Caco-2 (cell line): ENCODE measurements around the gene MIEN1. TPM values are rescaled to one million over a fixed set of nuclear protein-coding genes. Genes with fewer than 3 reads are reported as not detected.

Source experiments
- BruUV-seq: library from RNA; stranded (reverse); fragments of 400-500 nt; replicated peaks from 2 replicates; lab custom pipeline; 2021; lab: Mats Ljungman, UMichigan
- CTCF ChIA-PET: fragments of 300-600 bp; sonication (Branson Sonifier 250); formaldehyde crosslinking; loops from one replicate; lab custom pipeline; 2022; ENCODE audit warnings: antibody characterized with exemption; lab: Charles Lee
- POLR2A ChIA-PET: fragments of 300-600 bp; sonication (Branson Sonifier 250); formaldehyde crosslinking; loops from one replicate; lab custom pipeline; 2022; ENCODE audit warnings: antibody characterized with exemption; lab: Charles Lee
- DNase-seq, 2 experiments: peaks; one replicate each; pipeline versions ENCODE4 v3.0.0 to v3.0.0-alpha.2; 2020 to 2022
- H3K27me3 ChIP-seq: replicated peaks from 2 replicates; pipeline ENCODE4 v1.6.0; 2011; ENCODE audit warnings: low read length; ENCODE audit not compliant: control insufficient read depth, insufficient read depth
- H3K36me3 ChIP-seq: 2 replicates; pipeline ENCODE4 v1.5.1; 2011; ENCODE audit warnings: low read length; ENCODE audit not compliant: control insufficient read depth, insufficient read depth
- H3K4me1 ChIP-seq: fragments of 250-450 bp; sonication (Bioruptor Pico); 2 replicates; pipeline ENCODE4 v1.5.1; 2020; ENCODE audit warnings: mild to moderate bottlenecking
- H3K4me3 ChIP-seq: 2 replicates; pipeline ENCODE4 v1.5.1; 2011; ENCODE audit warnings: low read depth, mild to moderate bottlenecking, control low read depth, low read length
- H3K9me3 ChIP-seq: fragments of 250-450 bp; sonication (Bioruptor Pico); 2 replicates; pipeline ENCODE4 v1.5.1; 2020; ENCODE audit warnings: mild to moderate bottlenecking, moderate library complexity
- H3K27ac Mint-ChIP-seq: one replicate; pipeline ENCODE4 v1.8.0; 2022; ENCODE audit warnings: mixed read lengths; ENCODE audit not compliant: unreplicated experiment
- H3K27me3 Mint-ChIP-seq: one replicate; pipeline ENCODE4 v1.8.0; 2022; ENCODE audit warnings: mixed read lengths; ENCODE audit not compliant: insufficient read depth, unreplicated experiment
- H3K36me3 Mint-ChIP-seq: one replicate; pipeline ENCODE4 v1.8.0; 2022; ENCODE audit warnings: mild to moderate bottlenecking, mixed read lengths; ENCODE audit not compliant: insufficient read depth, unreplicated experiment
- H3K4me1 Mint-ChIP-seq: one replicate; pipeline ENCODE4 v1.8.0; 2022; ENCODE audit warnings: low read depth, mixed read lengths; ENCODE audit not compliant: unreplicated experiment
- H3K4me3 Mint-ChIP-seq: one replicate; pipeline ENCODE4 v1.8.0; 2022; ENCODE audit warnings: mild to moderate bottlenecking, moderate library complexity, mixed read lengths; ENCODE audit not compliant: unreplicated experiment
- H3K9me3 Mint-ChIP-seq: one replicate; pipeline ENCODE4 v1.8.0; 2022; ENCODE audit warnings: mixed read lengths; ENCODE audit not compliant: unreplicated experiment
- intact Hi-C: fragments of 100-400 bp; cut with micrococcal nuclease; formaldehyde crosslinking; loops from one replicate; pipeline ENCODE4 v1.10.0; 2022; ENCODE audit not compliant: unreplicated experiment
- total RNA-seq: library from RNA; stranded (reverse); gene quantifications from 2 replicates; pipeline ENCODE4 v1.2.3, GENCODE V29; 2022
- TF ChIP-seq, protein P1 (sequence below), 2 experiments: fragments of 200-600 bp in 1 of 2; IDR thresholded peaks; 1 replicate in 1 of 2; 2 replicates in 1 of 2; pipeline versions ENCODE4 v1.5.1 to v1.8.0; 2011 to 2022; ENCODE audit warnings: antibody characterized with exemption in 1 of 2, control low read depth in 1 of 2, inconsistent platforms in 1 of 2, low read depth in 1 of 2, low read length in 1 of 2, mild to moderate bottlenecking in 1 of 2, moderate library complexity in 1 of 2; ENCODE audit not compliant: insufficient read depth in 1 of 2, severe bottlenecking in 1 of 2, unreplicated experiment in 1 of 2

MIEN1 gene
- total RNA-seq, 1 experiment from 2014 or later: 42.9 TPM

DNA sequence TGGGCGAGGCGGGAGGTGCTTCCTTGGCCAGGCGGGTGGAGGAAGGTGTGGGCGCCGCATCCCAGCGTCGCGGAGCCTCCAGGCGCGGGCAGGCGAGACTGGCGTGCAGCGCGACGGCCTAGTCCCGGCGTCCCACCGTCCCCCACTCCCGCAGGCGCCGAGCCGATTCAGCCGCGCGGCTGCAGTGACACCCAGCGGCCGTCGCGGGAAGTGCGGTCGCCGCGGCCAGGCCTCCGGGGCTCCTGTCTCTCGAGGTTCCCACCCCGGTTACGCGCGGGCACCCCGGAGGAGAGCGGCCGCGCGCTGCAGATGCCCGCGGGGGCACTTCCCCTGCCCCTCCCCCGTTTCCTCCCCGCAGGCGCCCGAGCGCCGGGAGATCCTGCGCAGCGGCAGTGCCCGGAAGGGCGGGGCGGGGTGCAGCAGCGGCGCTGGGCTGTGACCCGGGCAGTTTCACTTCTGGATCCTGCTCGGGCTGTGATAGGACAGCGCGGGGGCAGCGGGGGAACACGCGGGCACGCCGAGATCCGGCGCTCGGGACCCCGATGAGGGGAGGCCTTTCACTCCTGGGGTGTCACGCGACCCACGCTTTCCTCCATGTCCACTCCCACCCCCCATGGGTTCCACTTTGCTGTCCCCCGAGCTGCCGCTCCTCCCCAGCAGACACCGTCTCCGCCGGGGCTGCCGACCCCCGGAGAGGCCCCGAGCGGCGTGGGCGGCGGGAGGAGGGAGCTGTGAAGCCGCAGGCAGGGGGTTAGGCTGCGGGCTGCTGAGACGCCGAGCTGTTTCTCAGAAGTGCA, 24.0 kb upstream of the MIEN1 start:
- TF ChIP-seq, protein P1, sequence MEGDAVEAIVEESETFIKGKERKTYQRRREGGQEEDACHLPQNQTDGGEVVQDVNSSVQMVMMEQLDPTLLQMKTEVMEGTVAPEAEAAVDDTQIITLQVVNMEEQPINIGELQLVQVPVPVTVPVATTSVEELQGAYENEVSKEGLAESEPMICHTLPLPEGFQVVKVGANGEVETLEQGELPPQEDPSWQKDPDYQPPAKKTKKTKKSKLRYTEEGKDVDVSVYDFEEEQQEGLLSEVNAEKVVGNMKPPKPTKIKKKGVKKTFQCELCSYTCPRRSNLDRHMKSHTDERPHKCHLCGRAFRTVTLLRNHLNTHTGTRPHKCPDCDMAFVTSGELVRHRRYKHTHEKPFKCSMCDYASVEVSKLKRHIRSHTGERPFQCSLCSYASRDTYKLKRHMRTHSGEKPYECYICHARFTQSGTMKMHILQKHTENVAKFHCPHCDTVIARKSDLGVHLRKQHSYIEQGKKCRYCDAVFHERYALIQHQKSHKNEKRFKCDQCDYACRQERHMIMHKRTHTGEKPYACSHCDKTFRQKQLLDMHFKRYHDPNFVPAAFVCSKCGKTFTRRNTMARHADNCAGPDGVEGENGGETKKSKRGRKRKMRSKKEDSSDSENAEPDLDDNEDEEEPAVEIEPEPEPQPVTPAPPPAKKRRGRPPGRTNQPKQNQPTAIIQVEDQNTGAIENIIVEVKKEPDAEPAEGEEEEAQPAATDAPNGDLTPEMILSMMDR (IDR thresholded peaks at IDR 0.05; ENCODE audit: insufficient read depth in 1 of 2, low read depth in 1 of 2, low read length in 1 of 2, severe bottlenecking in 1 of 2, unreplicated experiment in 1 of 2): peak; percentile 84 to 99
- no TSS peak for BruUV-seq
- Mint-ChIP-seq H3K27ac (peak overlapping the region; percentile 57), H3K36me3 (no peaks in the 10 kb centered on the region), H3K9me3 (no peaks in the 10 kb centered on the region), H3K4me3 (peak overlapping the region; percentile 71), H3K27me3 (peaks cover 4% of the 10 kb centered on the region), H3K4me1 (peaks cover 8% of the 10 kb centered on the region)
- CTCF ChIA-PET: interaction anchor here (1.0 to 2.4 kb wide), 8 partner anchors 10 to 228 kb away, joined by 3 to 15 read pairs (median 5); partner anchors contain the start of genes MIEN1 and PGAP3
- POLR2A ChIA-PET: interaction anchor here (0.7 to 1.8 kb wide), 5 partner anchors 15 to 217 kb away, joined by 3 to 12 read pairs (median 4); partner anchors contain the start of genes ERBB2 and MIEN1
- no peaks in the 10 kb centered on the region for H3K36me3 ChIP-seq
- peak overlapping the region; percentile 85 for H3K4me3 ChIP-seq
- intact Hi-C loops: loop anchor here (1.0 to 10.0 kb wide), 5 partner anchors 15 to 200 kb away; partner anchors contain the start of genes IKZF3 and MIEN1
- H3K4me1 ChIP-seq: peaks cover 16% of the 10 kb centered on the region
- peak; percentile 86 to 95 for DNase-seq
- H3K9me3 ChIP-seq: no peaks in the 10 kb centered on the region
- H3K27me3 ChIP-seq: no peaks in the 10 kb centered on the region

GRCh38 chr17:39753514-39754160, 23.3 kb upstream of the MIEN1 start:
- POLR2A ChIA-PET: interaction anchor here (0.7 to 1.8 kb wide), 5 partner anchors 14 to 216 kb away, joined by 3 to 12 read pairs (median 4); partner anchors contain the start of genes ERBB2 and MIEN1

More at GRCh38 chr17:39753514-39754160, 23.3 kb upstream of the MIEN1 start:
- H3K27me3 Mint-ChIP-seq: peaks cover 4% of the 10 kb centered on the region
- TF ChIP-seq, protein P1 (IDR thresholded peaks at IDR 0.05; ENCODE audit: insufficient read depth in 1 of 2, low read depth in 1 of 2, low read length in 1 of 2, severe bottlenecking in 1 of 2, unreplicated experiment in 1 of 2): peak in 1 of 2 experiments; percentile 47
- intact Hi-C loops: loop anchor here (1.0 to 10.0 kb wide), 5 partner anchors 14 to 199 kb away; partner anchors contain the start of genes IKZF3 and MIEN1
- no peaks in the 10 kb centered on the region for H3K36me3 Mint-ChIP-seq
- no peaks in the 10 kb centered on the region for H3K9me3 Mint-ChIP-seq
- no TSS peak for BruUV-seq
- H3K4me1 ChIP-seq: peaks cover 16% of the 10 kb centered on the region
- H3K27me3 ChIP-seq: no peaks in the 10 kb centered on the region
- H3K4me3 ChIP-seq: peak overlapping the region; percentile 85
- CTCF ChIA-PET: interaction anchor here (0.8 to 2.4 kb wide), 10 partner anchors 9 to 132 kb away, joined by 3 to 15 read pairs (median 4); partner anchors contain the start of genes ERBB2, MIEN1 and PGAP3
- no peaks in the 10 kb centered on the region for H3K36me3 ChIP-seq
- no peaks in the 10 kb centered on the region for H3K9me3 ChIP-seq
- peak overlapping the region; percentile 57 for H3K27ac Mint-ChIP-seq
- H3K4me3 Mint-ChIP-seq: peak overlapping the region; percentile 71
- DNase-seq: peak in 1 of 2 experiments; percentile 82
- H3K4me1 Mint-ChIP-seq: peaks cover 8% of the 10 kb centered on the region
